HG02763 (cell line): ENCODE data around the gene KCNK7.

Experiments
- ATAC-seq: cut with Tn5 transposase; IDR thresholded peaks from one replicate; pipeline ENCODE4 v1.9.1; 2021; ENCODE audit warnings: mild to moderate bottlenecking, moderate library complexity; ENCODE audit not compliant: unreplicated experiment

KCNK7 gene

DNA sequence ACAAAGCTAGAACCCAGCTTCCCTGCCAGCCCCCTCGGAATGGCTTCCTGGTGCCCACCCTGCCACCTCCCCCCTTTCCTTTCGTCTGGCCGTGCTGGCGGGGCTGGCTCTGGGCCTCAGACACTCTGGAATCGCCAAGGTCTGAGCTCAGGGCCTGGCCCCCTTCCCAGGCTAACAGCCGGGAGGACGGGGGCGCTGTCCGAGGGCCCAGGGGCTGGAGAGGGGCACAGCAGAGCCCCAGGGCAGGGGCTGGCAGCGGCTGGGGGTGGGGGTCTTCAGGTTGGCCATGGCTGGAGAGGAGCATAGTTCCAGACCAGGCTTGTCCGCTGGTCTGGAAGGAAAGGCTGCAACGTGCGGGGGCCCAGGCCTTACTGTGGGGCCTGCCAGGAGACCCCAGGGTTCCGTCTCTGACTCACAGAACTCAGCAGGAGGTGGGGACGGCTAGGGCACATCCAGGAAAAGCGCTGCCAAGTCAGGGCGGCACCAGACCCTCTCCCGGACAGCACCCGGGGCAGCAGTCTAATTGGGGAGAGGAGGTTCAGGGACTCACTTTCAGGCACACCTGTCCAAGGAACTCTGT is 36.6 kb downstream of the KCNK7 start:
- no peak for ATAC-seq

DNA sequence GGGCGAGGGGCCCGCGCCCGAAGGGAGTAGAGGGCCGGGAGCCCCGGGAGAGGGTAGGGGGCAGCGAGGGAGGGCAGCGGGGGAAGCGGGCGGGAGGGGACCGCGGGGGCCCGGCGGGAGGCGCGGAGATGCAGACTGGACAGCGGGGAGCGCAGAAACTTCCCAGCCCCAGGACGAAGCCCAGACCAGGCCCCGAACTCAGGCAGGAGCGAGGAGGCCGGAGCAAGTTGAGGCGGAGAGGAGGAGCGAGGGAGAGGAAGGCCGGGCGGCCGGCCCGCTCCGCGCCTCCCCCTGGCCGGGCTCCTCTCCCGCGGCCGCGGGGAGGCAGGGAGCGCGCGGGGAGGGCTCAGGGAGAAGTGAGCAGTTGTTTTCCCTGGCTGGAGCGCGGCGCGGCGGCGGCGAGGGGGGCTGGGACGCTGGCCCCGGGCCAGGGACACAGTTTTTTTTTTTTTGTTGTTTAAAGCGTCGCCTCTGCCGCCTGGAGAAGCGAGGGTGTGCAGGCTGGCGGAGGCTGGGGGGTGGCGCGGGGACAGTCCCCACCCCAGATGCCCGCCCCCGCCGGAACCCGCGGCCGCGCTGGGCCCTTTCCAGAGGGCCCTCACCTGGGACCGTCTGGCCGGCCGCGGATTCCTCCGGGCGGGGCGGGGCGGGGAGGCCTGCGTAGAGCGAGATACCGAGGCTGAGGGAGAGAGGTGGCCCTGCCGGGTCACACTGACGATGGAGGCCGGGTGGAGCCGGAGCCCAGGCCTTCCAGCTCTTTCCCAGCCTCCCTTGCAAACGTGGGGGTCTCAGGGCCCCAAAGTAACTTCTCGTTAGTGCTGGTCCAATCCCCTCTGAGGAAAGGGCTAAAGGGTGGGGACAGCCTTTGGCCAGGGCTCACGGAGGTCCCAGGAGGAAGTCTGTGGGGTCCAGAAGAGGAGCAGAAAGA is 37.3 kb downstream of the KCNK7 start, which contains the start of gene LTBP3:
Gene LTBP3 (minus strand): TSS at position 358 of the 928 bp plus-strand sequence. CDS start 400 bp downstream, outside the sequence.
- no peak for ATAC-seq

DNA sequence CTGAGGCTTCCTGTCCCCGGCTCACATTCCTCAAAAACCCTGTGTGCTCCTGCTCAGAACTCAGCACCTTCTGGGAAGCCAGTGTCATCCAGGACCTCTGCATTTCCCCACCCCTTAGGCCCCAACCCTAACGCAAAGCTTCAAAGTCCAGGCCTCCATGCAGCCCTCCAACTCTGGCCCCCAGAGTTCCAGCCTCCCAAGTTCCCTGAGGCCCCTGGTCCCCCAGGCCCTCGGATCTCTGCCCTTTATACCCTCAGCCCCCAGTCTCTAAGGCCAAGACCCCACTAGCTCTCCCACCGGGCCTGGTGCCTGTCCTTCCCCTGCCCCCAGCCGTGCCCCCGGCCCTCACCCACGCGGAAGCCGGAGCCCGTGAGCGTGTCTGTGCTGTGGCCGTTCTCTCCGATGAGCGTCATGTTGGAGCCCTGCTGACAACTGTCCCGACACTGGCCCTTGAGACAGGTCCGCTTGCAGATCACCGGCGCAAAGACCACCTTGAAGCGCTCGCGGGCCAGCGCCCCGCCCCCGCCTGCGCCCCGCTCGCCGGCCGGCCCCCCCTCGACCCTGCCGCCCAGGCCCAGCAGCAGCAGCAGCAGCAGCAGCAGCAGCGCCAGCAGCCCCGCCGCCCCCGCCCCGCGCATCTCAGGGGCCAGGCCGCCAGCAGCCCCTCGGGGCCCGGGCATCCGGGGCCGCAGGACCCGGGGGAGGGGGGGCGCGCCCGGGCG is 38.2 kb downstream of the KCNK7 start:
- ATAC-seq = no peak

DNA sequence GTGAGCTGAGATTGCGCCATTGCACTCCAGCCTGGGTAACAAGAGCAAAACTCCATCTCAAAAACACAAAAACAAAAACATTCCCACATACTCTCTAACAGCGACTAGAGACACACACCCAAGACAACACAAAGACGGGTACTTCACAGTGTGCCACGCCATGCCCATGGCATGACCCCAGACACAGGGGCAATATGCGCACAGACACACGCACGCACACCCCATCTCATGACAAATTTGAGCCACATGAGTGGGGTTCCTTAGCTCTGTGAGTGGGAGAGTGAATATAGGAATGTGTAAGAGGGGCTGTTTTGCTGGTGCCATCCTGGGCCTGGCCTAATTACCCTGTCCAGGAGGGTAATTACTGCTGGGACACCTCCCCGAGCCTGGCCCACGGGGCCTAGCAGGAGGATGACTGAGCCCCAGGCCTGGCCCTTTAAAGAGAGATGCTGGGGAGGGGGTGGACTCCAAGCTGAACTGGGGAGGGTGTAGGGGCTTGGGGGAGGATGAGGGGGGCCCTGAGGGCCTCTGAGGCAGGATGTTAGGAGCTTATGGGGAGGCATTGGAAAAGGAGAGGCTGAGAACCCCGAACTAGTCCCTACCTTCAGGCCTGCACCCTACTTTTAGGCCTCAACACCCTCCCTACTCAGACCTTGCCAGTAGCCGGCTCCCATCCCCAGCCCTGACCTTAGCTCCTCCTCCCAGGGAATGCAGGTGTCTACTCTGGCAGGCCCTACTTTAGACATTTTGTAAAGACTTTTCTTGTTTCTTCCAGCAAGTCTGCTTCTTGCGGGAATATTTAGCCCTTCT is 38.9 kb downstream of the KCNK7 start:
- ATAC-seq = no peak

DNA sequence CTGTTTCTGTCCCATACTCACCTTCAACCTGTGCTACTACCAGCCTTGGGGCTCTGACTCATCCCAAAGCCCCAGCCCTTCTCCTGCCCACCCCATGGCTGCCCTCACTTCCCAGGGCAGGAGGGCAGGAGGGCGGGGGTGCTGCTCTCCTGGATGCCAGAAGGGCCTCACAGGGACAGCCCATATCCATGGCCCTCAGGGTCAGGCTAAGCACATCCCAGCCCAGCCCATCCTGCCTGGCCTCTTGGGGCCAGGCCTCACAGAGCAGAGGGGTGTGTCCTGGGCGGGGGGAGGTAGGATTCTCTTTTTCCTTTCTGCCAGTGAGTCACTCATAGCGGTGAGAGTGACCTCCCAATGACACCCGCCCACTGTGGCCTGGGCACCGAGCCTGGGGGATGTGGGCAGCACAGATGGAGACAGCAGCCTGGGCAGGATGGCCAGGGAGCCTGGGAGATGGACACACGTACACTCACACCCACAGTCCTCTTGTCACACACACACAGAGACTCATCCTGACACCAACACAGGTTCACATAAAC is 39.8 kb downstream of the KCNK7 start:
- no peak for ATAC-seq

DNA sequence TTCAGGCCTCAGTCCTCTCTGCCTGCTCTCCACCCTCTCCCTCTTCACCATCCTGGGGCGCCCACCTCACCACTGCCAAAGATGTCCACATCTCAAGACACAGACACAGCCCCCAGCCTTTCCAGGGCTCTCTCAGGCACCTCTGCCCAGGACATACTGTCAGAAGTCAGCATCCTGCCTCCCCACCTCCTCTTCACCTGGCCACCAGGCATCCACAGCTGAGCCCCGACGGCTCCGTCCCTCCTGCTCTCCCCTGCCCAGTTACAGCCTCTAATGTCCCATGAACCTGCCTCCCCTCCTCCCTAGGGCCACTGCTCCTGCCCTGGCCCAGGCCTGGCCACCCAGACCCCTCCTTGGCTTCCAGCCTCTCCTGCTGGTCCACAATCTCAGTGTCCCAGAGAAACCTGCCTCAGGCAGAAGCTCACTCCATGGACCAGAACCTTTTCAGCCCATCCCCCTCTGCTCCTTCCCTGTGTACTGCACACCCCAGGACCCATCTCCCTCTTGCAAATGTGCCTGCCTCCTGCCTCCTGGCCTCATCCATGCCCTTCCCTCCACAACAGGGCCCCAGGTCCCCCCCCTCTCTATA is 40.7 kb downstream of the KCNK7 start:
- ATAC-seq = no peak

DNA sequence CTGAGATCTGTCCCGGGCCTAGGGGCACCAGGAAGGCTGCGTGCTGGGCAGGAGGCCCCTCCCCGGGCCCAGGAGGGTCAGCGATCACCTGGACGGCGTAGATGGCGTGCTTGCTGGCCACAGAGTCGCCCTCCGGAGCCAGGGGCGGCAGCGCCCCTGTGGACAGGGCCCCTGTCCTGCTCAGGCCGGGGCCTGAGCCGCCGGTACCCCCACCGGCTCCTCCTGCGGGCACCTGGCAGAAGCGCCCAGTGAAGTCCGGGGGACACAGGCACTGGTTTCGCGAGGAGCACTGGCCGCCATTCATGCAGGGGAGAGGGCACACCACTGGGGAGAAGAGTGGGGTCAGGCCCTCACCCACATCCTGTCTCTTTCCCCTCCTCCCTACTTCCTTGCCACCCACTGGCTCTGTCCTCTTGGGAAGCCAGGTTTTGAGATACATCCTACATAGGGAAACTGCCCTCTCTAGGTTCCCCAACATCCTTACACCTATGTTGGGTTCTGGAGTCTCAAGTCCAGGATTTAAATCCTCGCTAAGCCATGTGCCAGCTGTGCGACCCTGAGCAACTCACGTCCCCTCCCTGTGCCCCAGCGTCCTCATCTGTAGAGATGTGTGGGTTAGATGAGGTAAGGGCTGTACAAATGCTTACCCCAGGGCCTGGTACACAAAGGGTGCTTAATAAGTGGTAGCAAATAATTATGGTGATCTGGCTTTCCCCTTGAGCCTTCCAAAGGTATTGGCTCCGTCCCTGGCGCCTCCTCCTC is 41.4 kb downstream of the KCNK7 start:
- no peak for ATAC-seq

DNA sequence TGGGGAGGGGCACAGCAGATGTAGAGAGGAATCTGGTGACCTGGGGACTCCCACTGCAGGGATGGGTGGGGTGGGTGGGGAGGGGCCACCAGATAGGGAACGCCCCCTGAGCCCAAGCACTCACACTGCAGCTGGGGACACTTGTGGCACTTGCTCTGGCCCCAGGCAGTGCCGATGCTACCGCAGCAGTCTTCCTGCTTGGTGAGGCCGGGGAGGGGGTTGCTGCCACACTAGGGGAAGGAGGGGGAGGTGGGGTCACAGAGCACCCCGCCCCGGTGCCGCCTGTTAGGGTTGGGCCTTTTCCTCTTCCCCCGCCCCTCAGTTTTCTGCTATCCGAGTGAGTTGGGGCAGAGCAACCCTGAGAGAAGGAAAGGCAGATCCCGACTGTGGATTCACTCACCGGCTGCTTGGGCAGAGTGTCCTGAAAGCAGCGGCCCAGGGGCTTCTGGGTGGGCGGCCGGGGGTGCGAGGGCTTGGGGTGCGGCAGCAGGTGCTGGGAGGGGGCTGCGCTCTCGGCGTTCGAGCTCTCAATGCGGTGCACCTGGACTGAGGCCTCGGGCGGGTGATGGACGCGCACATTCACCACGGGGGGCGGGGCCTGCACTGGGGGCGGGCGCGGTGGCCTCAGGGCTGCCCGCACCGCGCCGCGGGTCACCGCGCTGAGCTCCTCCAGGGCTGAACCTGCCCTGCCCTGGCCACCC is 42.1 kb downstream of the KCNK7 start:
- ATAC-seq = no peak

DNA sequence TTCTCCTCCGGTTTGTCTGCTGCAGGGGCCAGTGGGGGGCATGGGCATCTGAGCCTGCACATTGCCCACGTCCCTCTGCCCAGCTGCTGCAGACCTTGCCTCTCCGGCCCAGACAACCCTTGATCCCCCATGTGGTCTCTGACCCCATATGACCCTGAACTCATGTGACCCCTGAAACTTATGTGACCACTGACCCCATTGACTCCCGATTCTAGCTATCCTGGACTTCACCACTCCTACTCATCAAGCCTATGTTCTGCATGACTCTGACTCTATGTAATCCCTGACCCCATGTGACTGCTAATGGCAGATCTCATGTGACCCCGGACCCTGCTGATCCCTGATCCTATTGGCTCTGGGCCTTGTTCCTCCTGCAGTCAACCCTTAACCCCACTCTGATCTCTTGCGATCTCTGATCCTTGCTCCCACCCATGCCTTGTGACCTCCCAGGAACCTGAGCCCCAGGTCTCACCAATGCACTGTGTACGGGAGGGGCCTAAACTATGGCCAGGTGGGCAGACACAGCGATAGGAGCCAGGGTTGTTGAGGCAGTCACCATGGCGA is 43.1 kb downstream of the KCNK7 start:
- no peak for ATAC-seq

DNA sequence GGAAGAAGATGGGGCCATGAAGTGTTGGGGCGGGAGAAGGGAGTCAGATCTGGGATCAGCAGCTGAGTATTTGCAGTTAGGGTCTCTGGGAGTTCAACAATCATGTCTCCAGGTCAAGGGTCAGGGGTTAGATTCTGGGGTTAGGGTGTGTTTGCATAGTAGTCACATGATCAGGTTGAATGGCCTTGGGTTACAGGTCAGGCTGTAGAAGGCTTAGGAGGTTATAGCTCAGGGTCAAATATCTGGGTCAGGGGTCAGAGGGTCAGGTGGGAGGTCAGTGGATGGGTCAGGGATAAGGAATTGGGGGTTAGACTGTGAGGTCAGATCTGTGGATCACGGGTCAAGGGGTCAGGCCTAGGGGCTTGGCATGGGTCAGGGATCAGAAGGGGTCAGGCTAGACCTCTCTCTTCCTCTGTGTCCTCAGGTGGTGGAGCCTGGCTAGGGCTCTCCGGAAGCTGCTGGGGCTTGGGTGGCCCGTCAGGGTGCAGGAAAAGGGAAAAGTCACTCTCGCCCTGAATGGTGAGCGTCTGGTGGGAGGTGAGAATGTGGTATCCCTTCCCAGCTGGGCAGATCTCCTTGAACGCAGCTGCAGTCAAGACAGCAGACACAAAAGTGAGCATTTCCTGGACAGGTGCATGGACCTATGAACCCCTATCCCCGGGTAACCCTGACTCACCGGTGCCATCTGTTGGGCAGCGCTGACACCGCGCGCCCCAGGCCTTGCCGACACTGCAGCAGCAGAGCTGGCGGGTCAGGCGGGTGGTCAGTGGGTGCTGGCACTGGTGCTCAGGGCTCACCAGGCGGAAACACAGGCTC is 43.8 kb downstream of the KCNK7 start:
- no peak for ATAC-seq

DNA sequence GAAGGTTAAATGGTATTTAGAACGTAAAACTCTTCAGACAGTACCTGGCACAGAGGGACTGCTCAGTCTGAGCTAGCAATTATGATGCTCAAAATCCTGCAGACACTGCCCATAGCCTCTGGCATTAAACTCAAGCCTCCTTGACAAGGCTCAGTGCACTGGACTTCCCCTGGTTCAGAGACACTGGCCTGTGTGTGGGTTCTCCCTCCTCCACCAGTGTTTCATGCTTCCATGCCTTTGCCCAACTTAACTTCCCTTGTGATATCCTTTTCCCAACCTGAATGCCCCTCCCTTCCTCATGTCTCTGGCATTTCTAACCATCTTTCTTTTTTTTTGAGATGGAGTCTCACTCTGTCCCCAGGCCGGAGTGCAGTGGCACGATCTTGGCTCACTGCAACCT is 46.5 kb downstream of the KCNK7 start:
- ATAC-seq = no peak

DNA sequence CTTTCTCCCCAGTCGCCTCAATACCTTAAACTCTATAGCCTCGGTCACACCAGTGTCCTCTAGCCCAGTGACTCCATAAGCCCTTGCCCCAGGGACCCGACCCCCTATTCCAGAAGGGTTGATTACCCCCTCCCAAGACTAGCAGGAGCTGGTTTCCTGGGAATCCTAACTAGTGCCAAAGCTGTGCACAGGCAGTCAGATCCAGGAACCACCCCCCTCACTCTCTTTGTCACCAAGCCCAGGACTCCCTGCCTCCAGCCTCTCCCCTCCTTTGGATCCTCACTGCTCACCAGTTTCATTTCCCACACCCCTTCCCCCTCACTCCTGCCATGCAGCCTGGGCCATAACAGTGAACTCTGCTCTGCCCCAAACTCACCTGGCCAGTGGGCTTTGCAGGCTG is 47.2 kb downstream of the KCNK7 start:
- no peak for ATAC-seq

DNA sequence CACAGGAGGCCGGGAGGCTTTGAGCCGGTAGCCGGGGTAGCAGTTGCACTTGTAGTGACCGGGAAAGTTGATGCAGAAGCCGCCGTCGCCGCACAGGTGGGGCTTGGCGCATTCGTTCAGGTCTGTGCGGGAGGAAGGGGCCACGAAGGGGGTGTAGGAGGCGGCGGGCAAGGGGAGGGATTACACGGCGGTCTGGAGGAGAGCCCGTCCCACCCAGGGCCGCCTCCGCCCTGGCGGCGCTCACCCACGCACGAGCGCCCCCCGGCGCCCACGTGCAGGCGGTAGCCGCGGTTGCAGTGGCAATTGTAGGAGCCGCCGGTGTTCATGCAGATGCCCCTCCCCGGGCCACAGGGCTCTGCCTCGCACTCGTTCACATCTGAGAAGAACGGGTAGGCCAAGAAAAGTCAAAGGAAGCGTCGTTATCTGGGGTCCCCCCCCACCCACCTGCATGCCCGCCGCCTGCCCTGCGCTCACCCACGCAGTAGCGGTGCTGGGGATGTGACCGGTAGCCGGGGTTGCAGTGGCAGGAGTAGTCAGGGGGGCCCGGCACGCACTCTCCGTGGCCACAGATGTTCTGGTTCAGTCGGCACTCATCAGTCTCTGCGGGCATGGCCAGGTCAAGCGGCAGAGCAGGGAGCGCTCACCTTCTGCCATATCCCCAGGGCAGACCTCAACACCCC is 48.0 kb downstream of the KCNK7 start:
- no peak for ATAC-seq

DNA sequence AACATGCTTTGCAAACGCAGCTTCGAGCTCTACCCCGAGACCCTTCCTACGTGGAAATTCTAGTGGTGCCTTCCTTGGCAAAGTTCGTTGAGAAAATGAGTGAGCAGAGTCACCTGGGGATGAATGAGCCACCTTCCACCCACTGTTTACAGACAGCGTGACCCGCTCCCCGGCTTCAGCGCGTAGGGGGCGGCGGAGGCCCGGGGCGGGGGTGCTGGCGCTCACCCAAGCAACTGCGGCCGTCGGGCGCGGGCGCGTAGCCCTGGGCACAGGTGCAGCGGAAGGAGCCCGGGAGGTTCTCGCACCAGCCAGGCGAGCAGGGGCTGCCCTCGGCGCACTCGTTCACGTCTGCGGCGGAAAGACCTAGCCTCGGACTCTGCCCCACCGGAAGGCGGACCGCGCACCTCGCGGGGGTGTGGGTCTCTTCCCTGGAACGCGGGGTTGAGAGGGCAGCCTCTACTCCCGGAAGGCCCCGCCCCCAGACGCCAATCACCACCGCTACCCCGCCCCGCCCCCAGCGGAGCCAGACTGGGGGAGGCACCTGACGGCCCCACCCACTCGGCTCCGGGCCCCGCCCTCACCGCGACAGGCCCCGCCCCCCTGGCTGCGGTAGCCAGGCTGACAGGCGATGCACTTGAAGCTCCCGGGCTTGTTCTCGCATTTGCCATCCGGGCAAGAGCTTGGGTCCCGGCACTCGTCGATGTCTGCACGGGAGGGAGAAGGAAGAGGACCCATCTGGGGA is 49.2 kb downstream of the KCNK7 start:
- peak; percentile 69 for ATAC-seq

DNA sequence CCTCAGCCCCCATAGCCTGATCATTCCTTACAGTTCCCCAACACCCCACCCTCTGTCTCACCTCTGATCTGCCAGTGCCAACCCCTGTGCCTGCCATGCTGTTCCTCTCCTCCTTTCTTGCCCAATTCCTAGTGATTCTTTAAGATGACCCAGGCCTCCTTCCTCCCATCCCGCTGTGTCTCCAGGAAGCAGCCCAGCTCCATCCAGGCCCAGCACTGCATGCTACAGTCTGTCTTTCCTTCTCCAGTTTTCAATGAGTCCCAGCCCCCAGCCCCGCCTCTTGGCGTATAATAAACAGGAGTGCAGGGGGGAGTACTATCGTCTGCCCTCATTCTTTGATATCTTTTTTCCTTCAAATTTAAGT is 49.8 kb downstream of the KCNK7 start:
- no peak for ATAC-seq
